ENCODE results near the gene SPINK6. TPM values are rescaled to one million over a fixed set of nuclear protein-coding genes. Genes with fewer than 3 reads are reported as not detected.

Gene SPINK6
- total and polyA plus RNA-seq, 9 of the 15 experiments (the other 6 are each of a cell fraction or from before 2014, with no cell fraction given): not detected

- DNase-seq (ENCODE audit: extremely low read depth in 1 of 4, low spot score in 3 of 4) (no peak), ATAC-seq (no peak), FAIRE-seq (no peak)
- intact Hi-C loops (cut with micrococcal nuclease) (no loop called here), in situ Hi-C loops (cut with MboI) (no loop called here)
- Histone ChIP-seq H3K9me3 (replicated peaks; ENCODE audit: control insufficient read depth, insufficient read depth, low read depth, low read length) (no peaks in the 10 kb centered on the region), H3K36me3 (ENCODE audit: control insufficient read depth, insufficient read depth, low read length) (no peaks in the 10 kb centered on the region), H3K4me3 (no peak overlapping the region), H2AFZ (ENCODE audit: low read depth, low read length) (no peak overlapping the region), H3K4me1 (replicated peaks in 1 of 2; ENCODE audit: control insufficient read depth in 2 of 2, insufficient read depth in 2 of 2, low read length in 2 of 2) (no peaks in the 10 kb centered on the region), H3K27me3 (ENCODE audit: control insufficient read depth in 2 of 2, insufficient read depth in 2 of 2, low read length in 2 of 2) (no peaks in the 10 kb centered on the region), H3K9me1 (ENCODE audit: control insufficient read depth, insufficient read depth, low read length) (no peaks in the 10 kb centered on the region), H3K79me2 (ENCODE audit: control insufficient read depth, insufficient read depth, low read length) (no peaks in the 10 kb centered on the region), H3K9ac (ENCODE audit: insufficient read depth in 1 of 2, low read depth in 2 of 2, low read length in 2 of 2) (no peak overlapping the region), H4K20me1 (replicated peaks; ENCODE audit: control insufficient read depth, insufficient read depth, low read length) (no peaks in the 10 kb centered on the region), H3K4me2 (ENCODE audit: insufficient read depth, low read length) (no peak overlapping the region), H3K27ac (ENCODE audit: extremely low read depth, low read depth, low read length) (no peak overlapping the region)
- no TSS peak for BruUV-seq (replicated peaks)
- TF ChIP-seq PCBP1 (IDR thresholded peaks at IDR 0.05; ENCODE audit: low read depth, low read length, poor library complexity, severe bottlenecking): no peak
- WGBS (ENCODE audit: insufficient coverage, low coverage, missing lambda C conversion rate): 4% methylated on average over 4 of the region's 4 CpGs
- ChIA-PET POLR2A (no interaction called here), CTCF (ENCODE audit: low intra/inter-chr PET ratio) (no interaction called here)
Observed at GRCh38 chr5:148166550-148167283, 36.1 kb upstream of the SPINK6 start.

GRCh38 chr5:148168246-148168645 is 34.6 kb upstream of the SPINK6 start, which contains the start of gene SPINK14:
Gene SPINK14 (plus strand): TSS chr5:148168546. CDS start chr5:148169733, 1,187 bp downstream.
- Histone ChIP-seq H3K9me3 (replicated peaks; ENCODE audit: control insufficient read depth, insufficient read depth, low read depth, low read length) (no peaks in the 10 kb centered on the region), H3K9ac (ENCODE audit: insufficient read depth in 1 of 2, low read depth in 2 of 2, low read length in 2 of 2) (no peak within 1 kb of the TSS), H3K4me1 (replicated peaks in 1 of 2; ENCODE audit: control insufficient read depth in 2 of 2, insufficient read depth in 2 of 2, low read length in 2 of 2) (no peaks in the 10 kb centered on the region), H3K79me2 (ENCODE audit: control insufficient read depth, insufficient read depth, low read length) (no peaks in the 10 kb centered on the region), H3K27ac (ENCODE audit: extremely low read depth, low read depth, low read length) (no peak within 1 kb of the TSS), H3K36me3 (ENCODE audit: control insufficient read depth, insufficient read depth, low read length) (no peaks in the 10 kb centered on the region), H3K4me2 (ENCODE audit: insufficient read depth, low read length) (no peak within 1 kb of the TSS), H4K20me1 (replicated peaks; ENCODE audit: control insufficient read depth, insufficient read depth, low read length) (no peaks in the 10 kb centered on the region), H2AFZ (ENCODE audit: low read depth, low read length) (no peak within 1 kb of the TSS), H3K9me1 (ENCODE audit: control insufficient read depth, insufficient read depth, low read length) (no peaks in the 10 kb centered on the region), H3K27me3 (ENCODE audit: control insufficient read depth in 2 of 2, insufficient read depth in 2 of 2, low read length in 2 of 2) (no peaks in the 10 kb centered on the region), H3K4me3 (no peak within 1 kb of the TSS)
- DNase-seq (ENCODE audit: extremely low read depth in 1 of 4, low spot score in 3 of 4) (no peak), ATAC-seq (no peak), FAIRE-seq (no peak)
- TF ChIP-seq TEAD1 (CRISPR knock-in tag; IDR thresholded peaks at IDR 0.05) (no peak), HMBOX1 (IDR thresholded peaks at IDR 0.05) (no peak), MAFG (tag; conservative IDR thresholded peaks at IDR 0.05) (no peak), E2F1 (CRISPR knock-in tag; IDR thresholded peaks at IDR 0.05) (no peak), ETV5 (CRISPR knock-in tag; IDR thresholded peaks at IDR 0.05; ENCODE audit: low read depth) (no peak), DMBX1 (CRISPR knock-in tag; IDR thresholded peaks at IDR 0.05; ENCODE audit: borderline replicate concordance) (no peak), MLLT1 (IDR thresholded peaks at IDR 0.05) (no peak)
- in situ Hi-C loops (cut with MboI) (no loop called here), intact Hi-C loops (cut with micrococcal nuclease) (no loop called here)
- POLR2A ChIA-PET: no interaction called here
- CTCF ChIA-PET (ENCODE audit: low intra/inter-chr PET ratio): no interaction called here
- 13% methylated on average over 1 of the region's 1 CpG for WGBS (ENCODE audit: insufficient coverage, low coverage, missing lambda C conversion rate)
- no TSS peak for BruUV-seq (replicated peaks)

All from K562 (cell line).